GM23248 (cell line): Measurements from ENCODE around the gene RPRD1B. TPM values are rescaled to one million over a fixed set of nuclear protein-coding genes. Genes with fewer than 3 reads are reported as not detected.
"Not testable (repeated sequence)": the region's sequence is repeated elsewhere in the genome, so short reads cannot be mapped to it uniquely, and the experiment has no call there.

Experiments used
- DNase-seq: peaks from one replicate; pipeline ENCODE4 v3.0.0-alpha.2; 2015
- H2AFZ ChIP-seq: fragments of 200-600 bp; sonication (generic); 2 replicates; pipeline ENCODE4 v1.6.1; 2016; ENCODE audit warnings: antibody characterized with exemption
- H3F3A ChIP-seq: fragments of 200-600 bp; sonication (generic); 2 replicates; pipeline ENCODE4 v1.6.1; 2016; ENCODE audit warnings: mild to moderate bottlenecking, antibody characterized with exemption, mixed run types; ENCODE audit not compliant: insufficient read depth
- H3K27ac ChIP-seq: fragments of 200-600 bp; sonication (generic); 2 replicates; pipeline ENCODE4 v1.5.1; 2016; ENCODE audit warnings: mild to moderate bottlenecking
- H3K27me3 ChIP-seq: fragments of 200-600 bp; sonication (generic); replicated peaks from 2 replicates; pipeline ENCODE4 v1.6.1; 2016; ENCODE audit warnings: mild to moderate bottlenecking; ENCODE audit not compliant: insufficient read depth
- H3K36me3 ChIP-seq: fragments of 200-600 bp; sonication (generic); 2 replicates; pipeline ENCODE4 v1.6.1; 2016; ENCODE audit warnings: low read depth, mild to moderate bottlenecking
- H3K4me1 ChIP-seq: fragments of 200-600 bp; sonication (generic); 2 replicates; pipeline ENCODE4 v1.6.1; 2016; ENCODE audit warnings: mild to moderate bottlenecking; ENCODE audit not compliant: insufficient read depth
- H3K4me2 ChIP-seq: fragments of 200-600 bp; sonication (generic); one replicate; pipeline ENCODE4 v1.6.1; 2016; ENCODE audit warnings: mild to moderate bottlenecking; ENCODE audit not compliant: unreplicated experiment
- H3K4me3 ChIP-seq: fragments of 200-600 bp; sonication (generic); 2 replicates; pipeline ENCODE4 v1.5.1; 2016; ENCODE audit warnings: mild to moderate bottlenecking
- H3K79me2 ChIP-seq: fragments of 200-600 bp; sonication (generic); 2 replicates; pipeline ENCODE4 v1.6.1; 2016; ENCODE audit warnings: mild to moderate bottlenecking; ENCODE audit not compliant: insufficient read depth
- H3K9ac ChIP-seq: fragments of 200-600 bp; sonication (generic); 2 replicates; pipeline ENCODE4 v1.6.1; 2016; ENCODE audit warnings: mild to moderate bottlenecking
- H3K9me2 ChIP-seq: fragments of 200-600 bp; sonication (generic); 2 replicates; pipeline ENCODE4 v1.6.1; 2016; ENCODE audit warnings: mixed run types, mild to moderate bottlenecking, moderate library complexity; ENCODE audit not compliant: insufficient read depth
- H3K9me3 ChIP-seq: fragments of 200-600 bp; sonication (generic); one replicate; pipeline ENCODE4 v1.6.1; 2017; ENCODE audit warnings: low read depth
- H4K20me1 ChIP-seq: fragments of 200-600 bp; sonication (generic); 2 replicates; pipeline ENCODE4 v1.6.0; 2016; ENCODE audit not compliant: insufficient read depth
- EZH2 ChIP-seq: fragments of 200-600 bp; sonication (generic); IDR thresholded peaks from 2 replicates; pipeline ENCODE4 v1.6.1; 2018; ENCODE audit warnings: antibody characterized with exemption, mild to moderate bottlenecking; ENCODE audit not compliant: insufficient read depth, poor library complexity, severe bottlenecking
- EZH2phosphoT487 ChIP-seq: fragments of 200-600 bp; sonication (generic); IDR thresholded peaks from 2 replicates; pipeline ENCODE4 v1.6.1; 2018; ENCODE audit warnings: antibody characterized with exemption, moderate library complexity, mild to moderate bottlenecking, low read depth; ENCODE audit not compliant: insufficient read depth
- WGBS, 2 experiments: methylation state at CpG; one replicate each; pipeline ENCODE4 v1.1.6; 2015 to 2017; ENCODE audit warnings: low lambda C conversion rate in 2 of 2, low coverage in 1 of 2; ENCODE audit errors: missing lambda C conversion rate in 2 of 2; 5-methylcytosine and 5-hydroxymethylcytosine counted together
- in situ Hi-C: fragments of 300-500 bp; cut with MboI; formaldehyde crosslinking; loops from 2 replicates; pipeline ENCODE4 v1.15.0; 2020
- polyA plus RNA-seq: library from polyadenylated mRNA; unstranded; fragments of >200 nt; fragmentation: Nextera tagmentation; extraction: Ambion mirVana; gene quantifications from 2 replicates; pipeline ENCODE4 v1.2.1, GENCODE V29; 2016
- total RNA-seq: library from RNA; depleted of rRNA; stranded (reverse); fragments of >200 nt; shearing (Covaris generic); gene quantifications from 2 replicates; pipeline ENCODE4 v1.2.3, GENCODE V29; 2014

Gene RPRD1B
- total and polyA plus RNA-seq, 2 experiments from 2014 or later = 13.5 to 15.6 TPM

- H2AFZ ChIP-seq = no peak overlapping the region
- no peak overlapping the region for H3K4me2 ChIP-seq
- WGBS, 2 experiments = 13 to 29% methylated on average over 1 of the region's 1 CpG
- no peaks in the 10 kb centered on the region for H3K36me3 ChIP-seq
- DNase-seq = no peak
- H3K27ac ChIP-seq = no peak overlapping the region
- H4K20me1 ChIP-seq = no peaks in the 10 kb centered on the region
- peaks cover 15% of the 10 kb centered on the region for H3K4me1 ChIP-seq
- H3K9me3 ChIP-seq = peaks cover 3% of the 10 kb centered on the region
- no peak overlapping the region for H3K9ac ChIP-seq
- no peaks in the 10 kb centered on the region for H3K9me2 ChIP-seq
- no peaks in the 10 kb centered on the region for H3K79me2 ChIP-seq
- in situ Hi-C loops = no loop called here
- no peak overlapping the region for H3K4me3 ChIP-seq
- TF ChIP-seq EZH2 (no peak), EZH2phosphoT487 (no peak)
- H3K27me3 ChIP-seq = no peaks in the 10 kb centered on the region
- peaks cover 15% of the 10 kb centered on the region for H3F3A ChIP-seq
These were observed 70.7 kb downstream of the RPRD1B start for GRCh38 chr20:38104285-38104684.

- DNase-seq = no peak
- in situ Hi-C loops = no loop called here
- Histone ChIP-seq H3K79me2 (no peaks in the 10 kb centered on the region), H3K36me3 (no peaks in the 10 kb centered on the region), H3K9me2 (no peaks in the 10 kb centered on the region), H3K9me3 (no peaks in the 10 kb centered on the region), H3K27ac (no peak overlapping the region), H3K9ac (no peak overlapping the region), H3F3A (peaks cover 34% of the 10 kb centered on the region), H3K4me1 (peaks cover 36% of the 10 kb centered on the region), H3K4me2 (no peak overlapping the region), H3K4me3 (no peak overlapping the region), H3K27me3 (no peaks in the 10 kb centered on the region), H2AFZ (no peak overlapping the region), H4K20me1 (no peaks in the 10 kb centered on the region)
- TF ChIP-seq EZH2 (no peak), EZH2phosphoT487 (no peak)
- 96 to 99% methylated on average over 5 of the region's 5 CpGs for WGBS, 2 experiments
These were observed 72.9 kb downstream of the RPRD1B start for GRCh38 chr20:38106461-38106860.

DNA sequence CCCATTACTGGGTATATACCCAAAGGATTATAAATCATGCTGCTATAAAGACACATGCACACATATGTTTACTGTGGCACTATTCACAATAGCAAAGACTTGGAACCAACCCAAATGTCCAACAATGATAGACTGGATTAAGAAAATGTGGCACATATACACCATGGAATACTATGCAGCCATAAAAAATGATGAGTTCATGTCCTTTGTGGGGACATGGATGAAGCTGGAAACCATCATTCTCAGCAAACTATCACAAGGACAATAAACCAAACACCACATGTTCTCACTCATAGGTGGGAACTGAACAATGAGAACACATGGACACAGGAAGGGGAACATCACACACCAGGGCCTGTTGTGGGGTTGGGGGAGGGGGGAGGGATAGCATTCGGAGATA is 73.8 kb downstream of the RPRD1B start:
- H3K27me3 ChIP-seq, H4K20me1 ChIP-seq, H3K9me3 ChIP-seq, in situ Hi-C loops, H3K4me3 ChIP-seq, H3K27ac ChIP-seq, H3K4me2 ChIP-seq, H3K79me2 ChIP-seq, DNase-seq, H2AFZ ChIP-seq, H3K36me3 ChIP-seq, H3K9me2 ChIP-seq, H3K9ac ChIP-seq: not testable (repeated sequence)
- peaks cover 36% of the 10 kb centered on the region for H3K4me1 ChIP-seq
- peaks cover 36% of the 10 kb centered on the region for H3F3A ChIP-seq
- WGBS, 2 experiments = 100% methylated on average over 1 of the region's 1 CpG; no CpG with 5 or more reads in 1 of the 2 experiments

DNA sequence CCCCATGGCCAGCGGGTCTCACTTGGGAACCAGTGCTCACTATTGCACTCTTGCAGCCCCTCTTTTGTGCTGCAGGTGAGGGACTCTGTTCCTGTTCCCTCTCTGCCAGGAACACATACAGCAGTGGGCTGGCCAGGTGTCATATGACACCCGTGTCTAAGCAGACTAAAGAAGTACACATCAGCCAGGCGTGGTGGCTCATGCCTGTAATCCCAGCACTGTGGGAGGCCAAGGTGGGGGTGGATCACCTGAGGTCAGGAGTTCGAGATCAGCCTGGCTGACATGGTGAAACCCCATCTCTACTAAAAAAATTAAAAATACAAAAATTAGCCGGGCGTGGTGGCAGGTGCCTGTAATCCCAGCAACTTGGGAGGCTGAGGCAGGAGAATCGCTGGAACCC is 74.4 kb downstream of the RPRD1B start:
- WGBS, 2 experiments = 90 to 92% methylated on average over 7 of the region's 7 CpGs
- DNase-seq, H3K4me2 ChIP-seq, H3K9me3 ChIP-seq, H3K36me3 ChIP-seq, H3K9ac ChIP-seq, H3K9me2 ChIP-seq, H4K20me1 ChIP-seq, H3K27ac ChIP-seq, H3K79me2 ChIP-seq, H3K27me3 ChIP-seq, H2AFZ ChIP-seq, H3K4me3 ChIP-seq, in situ Hi-C loops: not testable (repeated sequence)
- peaks cover 36% of the 10 kb centered on the region for H3K4me1 ChIP-seq
- H3F3A ChIP-seq = peaks cover 36% of the 10 kb centered on the region

- H2AFZ ChIP-seq = no peak overlapping the region
- H3K27me3 ChIP-seq = no peaks in the 10 kb centered on the region
- H3K4me2 ChIP-seq = no peak overlapping the region
- H3F3A ChIP-seq = peaks cover 36% of the 10 kb centered on the region
- H3K79me2 ChIP-seq = no peaks in the 10 kb centered on the region
- in situ Hi-C loops = no loop called here
- H3K9me2 ChIP-seq = no peaks in the 10 kb centered on the region
- 11 to 16% methylated on average over 4 of the region's 4 CpGs for WGBS, 2 experiments
- no peak overlapping the region for H3K4me3 ChIP-seq
- peaks cover 36% of the 10 kb centered on the region for H3K4me1 ChIP-seq
- no peak for TF ChIP-seq EZH2phosphoT487
- TF ChIP-seq EZH2 = no peak
- H3K36me3 ChIP-seq = no peaks in the 10 kb centered on the region
- no peaks in the 10 kb centered on the region for H3K9me3 ChIP-seq
- H3K27ac ChIP-seq = peak overlapping the region; percentile 54
- H3K9ac ChIP-seq = 0 out of 2 replicates have a peak overlapping the region, but pooled peaks have one; percentile 0
- peak; percentile 68 for DNase-seq
- no peaks in the 10 kb centered on the region for H4K20me1 ChIP-seq
These were observed 75.0 kb downstream of the RPRD1B start for GRCh38 chr20:38108438-38108985.
